ENCODE results near the gene CYTL1. TPM values are rescaled to one million over a fixed set of nuclear protein-coding genes. Genes with fewer than 3 reads are reported as not detected.

Gene CYTL1
- total RNA-seq, 2 donors from 2014 or later, result 0.81 to 1.2 TPM

GRCh38 chr4:4985844-4986243 is 33.4 kb downstream of the CYTL1 start:
- DNase-seq (ENCODE audit: low spot score), result peak; percentile 45
- intact Hi-C loops (cut with DNase I), result loop anchor here in 1 of 2 donors (10.0 kb wide), 1 partner anchor 121 kb away; no protein-coding TSS in a partner anchor

GRCh38 chr4:4985036-4985435 is 34.2 kb downstream of the CYTL1 start:
- peak; percentile 46 for DNase-seq (ENCODE audit: low spot score)
- intact Hi-C loops (cut with DNase I), result loop anchor here in 1 of 2 donors (10.0 kb wide), 1 partner anchor 120 kb away; no protein-coding TSS in a partner anchor

- intact Hi-C loops (cut with DNase I), result loop anchor here in 1 of 2 donors (10.0 kb wide), 1 partner anchor 119 kb away; no protein-coding TSS in a partner anchor
- DNase-seq (ENCODE audit: low spot score), result peak; percentile 41
Observed at GRCh38 chr4:4984186-4984585, 35.1 kb downstream of the CYTL1 start.

- DNase-seq (ENCODE audit: low spot score), result peak; percentile 74
- intact Hi-C loops (cut with DNase I), result loop anchor here in 1 of 2 donors (10.0 kb wide), 1 partner anchor 117 kb away; no protein-coding TSS in a partner anchor
Observed at GRCh38 chr4:4981827-4982226, 37.4 kb downstream of the CYTL1 start.

- DNase-seq (ENCODE audit: low spot score), result peak; percentile 76
- intact Hi-C loops (cut with DNase I), result loop anchor here in 1 of 2 donors (10.0 kb wide), 1 partner anchor 117 kb away; no protein-coding TSS in a partner anchor
Observed at GRCh38 chr4:4981427-4981826, 37.8 kb downstream of the CYTL1 start.

- intact Hi-C loops (cut with DNase I), result loop anchor here in 1 of 2 donors (10.0 kb wide), 1 partner anchor 116 kb away; no protein-coding TSS in a partner anchor
- DNase-seq (ENCODE audit: low spot score), result no peak
Observed at GRCh38 chr4:4980621-4981230, 38.5 kb downstream of the CYTL1 start.

- DNase-seq (ENCODE audit: low spot score), result no peak
- intact Hi-C loops (cut with DNase I), result loop anchor here in 1 of 2 donors (10.0 kb wide), 1 partner anchor 115 kb away; no protein-coding TSS in a partner anchor
Observed at GRCh38 chr4:4979971-4980370, 39.3 kb downstream of the CYTL1 start.

- peak; percentile 30 for DNase-seq (ENCODE audit: low spot score)
- intact Hi-C loops (cut with DNase I), result no loop called here
Observed at GRCh38 chr4:4974727-4975126, 44.5 kb downstream of the CYTL1 start.

- intact Hi-C loops (cut with DNase I), result no loop called here
- DNase-seq (ENCODE audit: low spot score), result no peak
Observed at GRCh38 chr4:4971796-4972195, 47.5 kb downstream of the CYTL1 start.

- DNase-seq (ENCODE audit: low spot score), result peak; percentile 94
Observed at GRCh38 chr4:4969298-4969697, 50.0 kb downstream of the CYTL1 start.

GRCh38 chr4:4968161-4968725 is 51.0 kb downstream of the CYTL1 start:
- DNase-seq (ENCODE audit: low spot score), result no peak
- intact Hi-C loops (cut with DNase I), result no loop called here

More at GRCh38 chr4:4969298-4969697, 50.0 kb downstream of the CYTL1 start:
- intact Hi-C loops (cut with DNase I), result no loop called here

Other genes with a start within 250 kb of the CYTL1 start
- 10 to 100 TPM in 1 of 2 donors, 1 to 10 TPM in 1; 7.0 to 20.8 TPM for gene MSX1, start 159.8 kb downstream of the CYTL1 start, total RNA-seq
- 1 to 10 TPM; 3.1 to 3.5 TPM for gene STK32B, start 32.0 kb upstream of the CYTL1 start, total RNA-seq

Measured in posterior vena cava (tissue), 2 donors.